GM19239 (cell line): Measurements from ENCODE around the gene RPA3.
"Not testable (repeated sequence)": the region's sequence is repeated elsewhere in the genome, so short reads cannot be mapped to it uniquely, and the experiment has no call there.

Experiments
- DNase-seq: peaks from one replicate; pipeline ENCODE4 v3.0.0; 2011; ENCODE audit warnings: low spot score; ENCODE audit not compliant: insufficient read length
- FAIRE-seq: peaks from 2 replicates; lab custom pipeline; 2011; peaks lifted over from hg19 to GRCh38; lab: Jason Lieb, UNC

Gene RPA3

DNA sequence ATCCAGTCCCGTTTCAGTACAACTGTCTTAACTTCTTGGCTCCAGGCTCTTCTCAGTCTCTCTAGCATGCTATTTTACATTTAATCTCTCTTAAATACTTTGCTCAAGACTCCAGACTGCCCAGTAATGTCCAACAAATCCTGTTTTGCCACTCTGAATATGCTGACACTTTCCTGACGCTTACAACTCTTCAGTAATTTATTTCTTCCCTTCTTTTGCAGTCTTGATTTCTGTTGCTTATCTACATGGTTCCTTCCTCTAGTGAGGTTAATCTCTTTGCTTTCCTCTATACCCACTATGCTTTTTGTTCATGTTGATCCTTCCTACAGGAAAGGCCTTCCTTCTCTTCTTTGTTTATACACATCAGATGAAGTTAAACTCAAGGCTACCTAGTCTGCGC, 54.1 kb downstream of the RPA3 start:
- DNase-seq (no peak), FAIRE-seq (no peak)

DNA sequence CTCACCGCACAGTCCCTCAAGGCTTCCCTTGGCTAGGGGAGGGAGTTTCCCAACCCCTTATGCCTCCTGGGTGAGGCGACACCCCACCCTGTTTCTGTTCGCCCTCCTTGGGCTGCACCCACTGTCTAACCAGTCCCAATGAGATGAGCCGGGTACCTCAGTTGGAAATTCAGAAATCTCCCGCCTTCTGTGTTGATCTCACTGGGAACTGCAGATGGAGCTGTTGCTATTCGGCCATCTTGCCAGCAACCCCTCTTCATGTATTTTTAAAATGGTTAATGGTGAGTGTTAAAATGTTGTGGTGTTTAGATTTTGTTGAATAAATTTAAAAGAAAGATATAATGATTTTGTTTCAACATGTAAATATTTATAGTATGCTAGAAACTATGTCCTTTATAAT, 55.9 kb downstream of the RPA3 start:
- FAIRE-seq (no peak), DNase-seq (no peak)

DNA sequence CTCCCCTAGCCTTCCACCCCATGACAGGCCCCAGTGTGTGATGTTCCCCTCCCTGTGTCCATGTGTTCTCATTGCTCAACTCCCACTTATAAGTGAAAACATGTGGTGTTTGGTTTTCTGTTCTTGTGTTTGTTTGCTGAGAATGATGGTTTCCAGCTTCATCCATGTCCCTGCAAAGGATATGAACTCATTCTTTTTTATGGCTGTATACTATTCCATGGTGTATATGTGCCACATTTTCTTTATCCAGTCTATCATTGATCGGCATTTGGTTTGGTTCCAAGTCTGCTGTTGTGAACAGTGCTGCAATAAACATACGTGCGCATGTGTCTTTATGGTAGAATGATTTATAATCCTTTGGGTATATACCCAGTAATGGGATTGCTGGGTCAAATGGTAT, 61.9 kb downstream of the RPA3 start:
- not testable (repeated sequence) for FAIRE-seq, DNase-seq

DNA sequence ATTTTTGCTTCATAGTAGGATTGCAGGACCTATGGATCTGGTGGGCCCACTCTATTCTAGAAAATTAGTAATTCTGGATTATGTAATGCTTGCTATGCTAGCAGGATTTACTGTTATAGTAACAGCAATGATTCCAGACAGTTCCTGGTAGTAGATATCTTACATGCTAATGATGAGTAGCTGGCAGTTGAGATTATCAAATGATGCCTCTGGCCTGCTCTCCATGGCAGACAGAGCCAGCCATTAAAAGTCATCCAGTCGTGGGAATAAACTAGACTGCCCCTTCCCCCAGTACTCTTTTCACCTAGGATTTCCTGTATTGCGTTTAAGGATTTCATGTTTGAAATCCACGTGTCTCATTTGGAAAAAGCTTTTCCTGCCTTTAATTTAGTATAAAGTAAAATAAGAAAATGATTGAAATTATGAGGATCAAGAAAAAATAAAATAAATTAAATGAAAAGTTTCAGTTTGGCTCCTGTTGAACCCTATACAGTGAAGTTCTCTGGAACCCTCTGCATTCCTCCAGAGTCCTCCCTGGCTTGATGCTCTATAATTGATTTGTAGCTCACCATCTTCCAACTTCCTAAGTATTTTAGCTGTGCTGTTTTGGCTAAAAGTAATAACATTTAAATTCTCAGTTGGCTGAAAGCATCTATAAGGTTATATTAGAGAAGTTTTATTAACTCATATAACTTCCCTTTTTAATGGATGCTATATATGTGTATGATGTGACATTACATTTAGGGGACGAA, 63.3 kb downstream of the RPA3 start:
- DNase-seq (no peak), FAIRE-seq (no peak)

DNA sequence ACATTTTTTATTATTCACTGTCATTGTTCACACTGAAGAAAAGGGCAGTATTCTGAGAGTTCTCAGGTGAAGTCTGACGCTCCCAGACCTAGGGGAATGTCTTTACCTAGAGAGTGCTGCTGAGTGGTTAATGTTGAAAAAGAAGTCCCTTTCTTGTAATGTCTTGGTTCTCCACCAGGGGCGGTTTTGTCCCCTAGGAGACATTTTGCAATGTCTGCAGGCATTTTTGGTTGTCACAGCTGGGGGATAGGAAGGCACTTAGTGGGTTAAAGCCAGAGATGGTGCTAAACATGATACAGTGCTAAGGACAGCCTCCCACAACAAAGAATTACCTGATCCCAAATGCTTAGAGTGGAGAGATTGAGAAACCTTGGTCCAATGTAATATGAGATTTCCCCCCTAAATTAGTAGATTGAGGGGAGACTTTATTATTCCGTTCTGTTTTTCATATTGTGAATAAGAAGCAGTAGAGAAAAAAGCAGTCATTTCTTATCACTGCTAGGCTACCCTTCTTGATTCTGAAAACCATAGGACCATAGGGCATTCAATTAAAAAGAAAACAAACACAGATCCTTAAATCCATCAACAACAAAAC, 64.7 kb downstream of the RPA3 start:
- peak; percentile 39 for FAIRE-seq
- no peak for DNase-seq

DNA sequence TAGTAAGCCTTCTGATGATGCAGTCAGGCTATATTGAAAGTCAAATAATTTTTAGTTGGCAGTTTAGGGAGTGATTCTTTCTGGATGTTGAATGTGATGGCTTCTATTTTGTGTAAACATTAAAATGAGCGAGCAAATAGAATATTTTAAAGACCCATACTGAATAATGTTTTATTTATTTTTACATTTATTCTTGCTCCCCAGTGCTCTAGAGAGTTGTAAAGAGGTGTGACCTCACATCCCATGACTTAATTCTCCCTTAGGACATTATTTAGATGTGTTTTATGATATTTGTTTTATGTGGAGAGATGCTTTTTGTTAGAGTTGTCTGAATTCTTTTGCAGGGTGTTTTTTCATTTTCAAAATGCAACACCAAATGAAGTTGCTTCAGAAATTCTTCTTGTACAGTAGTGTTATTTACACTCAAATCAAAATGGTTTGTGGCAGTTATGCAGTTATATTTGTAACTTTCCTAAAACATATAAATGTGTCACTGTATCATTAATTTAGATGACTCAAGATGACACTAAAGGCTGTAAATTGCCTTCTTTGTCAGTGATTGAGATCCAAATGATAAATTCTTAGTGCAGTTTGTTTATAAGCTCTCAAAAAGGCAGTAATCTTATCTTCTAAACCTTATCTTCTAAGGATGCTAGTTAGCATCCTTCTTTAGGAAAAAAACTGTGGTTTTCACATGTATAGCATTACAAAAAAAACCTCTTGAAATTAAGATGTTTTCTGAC, 65.4 kb downstream of the RPA3 start:
- peak; percentile 33 for FAIRE-seq
- DNase-seq, result no peak

DNA sequence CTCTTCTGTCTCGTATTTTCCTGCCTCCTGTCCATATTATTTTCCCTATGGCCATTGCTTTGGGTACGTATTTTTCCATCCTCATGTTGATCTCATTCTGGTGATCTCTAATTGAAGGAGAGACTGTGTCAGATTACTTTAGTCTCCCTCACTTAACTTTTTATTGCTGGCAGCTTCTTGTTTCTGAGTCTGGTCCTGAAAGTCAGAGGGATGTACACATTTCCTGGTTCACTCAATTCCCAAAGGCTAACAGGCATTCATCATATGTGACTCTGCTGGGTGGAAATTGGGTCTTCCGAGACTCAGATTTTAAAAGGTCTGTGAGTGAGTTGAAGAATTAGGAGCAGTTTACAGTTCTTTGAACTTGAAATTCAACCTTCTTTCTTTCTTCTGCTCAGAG, 66.9 kb downstream of the RPA3 start:
- DNase-seq (no peak), FAIRE-seq (no peak)

DNA sequence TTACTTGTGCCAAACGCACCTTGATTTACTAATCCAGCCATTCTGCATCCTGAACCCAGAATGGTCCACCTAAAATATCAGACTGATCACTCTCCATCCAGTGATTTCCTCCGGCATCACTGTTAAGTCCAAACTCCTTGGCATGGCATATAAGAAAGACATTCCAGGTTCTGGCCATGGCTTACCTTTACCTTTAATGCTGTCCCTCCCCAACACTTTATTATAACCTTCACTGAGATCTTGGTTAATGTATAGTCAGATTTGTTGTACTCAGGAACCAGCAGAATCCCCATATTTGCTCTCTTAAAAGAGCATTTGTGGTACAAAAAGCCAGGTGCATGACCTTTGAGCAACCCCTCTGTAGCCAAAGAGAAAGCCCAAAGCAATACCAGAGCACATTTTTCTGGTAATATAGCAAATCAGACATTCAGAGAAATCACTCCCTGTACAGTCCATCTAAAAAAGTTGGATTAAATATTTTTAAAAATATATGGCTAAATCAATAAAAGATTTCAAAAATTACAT, 67.7 kb downstream of the RPA3 start:
- FAIRE-seq (no peak), DNase-seq (no peak)

DNA sequence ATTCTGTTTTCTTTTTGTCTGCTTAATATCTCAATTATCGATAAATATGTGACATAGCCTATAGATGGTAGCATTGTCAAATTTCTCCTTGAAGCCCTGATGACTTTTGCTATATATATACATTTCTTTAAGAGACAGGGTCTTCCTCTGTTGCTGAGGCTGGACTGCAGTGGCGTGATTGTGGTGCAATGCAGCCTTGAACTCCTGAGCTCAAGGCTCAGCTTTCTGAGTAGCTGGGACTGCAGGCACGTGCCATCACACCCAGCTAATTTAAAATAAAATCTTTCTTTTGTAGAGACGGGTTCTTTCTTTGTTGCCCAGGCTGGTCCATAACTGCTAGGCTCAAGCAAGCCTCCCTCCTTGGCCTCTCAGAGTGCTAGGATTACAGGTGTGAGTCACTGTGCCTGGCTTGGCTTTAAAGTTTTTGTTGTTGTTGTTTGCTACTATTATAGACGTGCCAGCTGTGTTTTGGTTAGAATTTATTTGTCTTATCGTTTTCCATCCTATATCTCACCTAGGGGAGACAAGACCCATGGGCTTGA, 70.8 kb downstream of the RPA3 start:
- FAIRE-seq, result no peak
- DNase-seq, result no peak

DNA sequence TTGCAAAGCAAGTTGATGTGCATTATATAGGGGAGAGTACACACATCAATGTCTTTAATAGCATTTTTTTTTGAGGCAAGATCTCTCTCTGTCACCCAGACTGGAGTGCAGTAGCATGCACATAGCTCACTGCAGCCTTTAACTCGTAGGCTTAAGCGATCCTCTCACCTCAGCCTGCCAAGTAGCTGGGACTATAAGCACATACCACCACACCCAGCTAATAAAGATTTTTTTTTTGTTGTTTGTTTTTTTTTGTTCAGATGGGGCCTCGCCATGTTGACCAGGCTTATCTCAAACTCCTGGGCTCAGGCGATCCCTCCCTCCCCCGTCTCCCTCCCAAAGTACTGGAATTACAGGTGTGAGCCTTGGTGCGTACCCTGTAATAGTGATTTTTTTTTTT, 76.3 kb downstream of the RPA3 start:
- no peak for DNase-seq
- no peak for FAIRE-seq

DNA sequence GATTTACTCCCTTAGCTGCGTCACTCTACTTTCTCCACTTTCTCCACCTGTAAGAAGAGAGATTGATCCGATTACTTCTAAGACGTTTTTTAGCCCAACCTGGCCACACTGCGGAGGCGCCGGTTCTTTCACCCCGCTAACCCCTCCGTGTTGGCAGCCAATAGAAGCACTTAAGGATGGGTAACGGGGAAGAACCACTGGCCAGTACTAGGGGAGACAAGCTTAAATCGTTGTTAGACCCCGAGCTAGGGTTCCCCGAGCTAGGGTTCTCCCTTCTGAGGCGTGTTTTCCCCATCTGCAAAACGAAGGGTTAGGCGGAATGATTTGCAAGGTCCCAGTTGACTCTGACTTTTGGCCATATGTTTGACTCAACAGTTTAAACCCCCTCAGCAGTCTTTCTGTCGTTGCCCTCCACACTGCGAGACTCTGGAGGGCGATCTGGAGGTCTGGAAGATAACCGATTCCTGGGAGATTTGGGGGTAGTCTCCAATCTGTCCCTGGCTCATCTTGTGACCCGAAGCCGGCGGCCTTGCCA, 77.2 kb downstream of the RPA3 start:
- no peak for FAIRE-seq
- DNase-seq, result no peak

DNA sequence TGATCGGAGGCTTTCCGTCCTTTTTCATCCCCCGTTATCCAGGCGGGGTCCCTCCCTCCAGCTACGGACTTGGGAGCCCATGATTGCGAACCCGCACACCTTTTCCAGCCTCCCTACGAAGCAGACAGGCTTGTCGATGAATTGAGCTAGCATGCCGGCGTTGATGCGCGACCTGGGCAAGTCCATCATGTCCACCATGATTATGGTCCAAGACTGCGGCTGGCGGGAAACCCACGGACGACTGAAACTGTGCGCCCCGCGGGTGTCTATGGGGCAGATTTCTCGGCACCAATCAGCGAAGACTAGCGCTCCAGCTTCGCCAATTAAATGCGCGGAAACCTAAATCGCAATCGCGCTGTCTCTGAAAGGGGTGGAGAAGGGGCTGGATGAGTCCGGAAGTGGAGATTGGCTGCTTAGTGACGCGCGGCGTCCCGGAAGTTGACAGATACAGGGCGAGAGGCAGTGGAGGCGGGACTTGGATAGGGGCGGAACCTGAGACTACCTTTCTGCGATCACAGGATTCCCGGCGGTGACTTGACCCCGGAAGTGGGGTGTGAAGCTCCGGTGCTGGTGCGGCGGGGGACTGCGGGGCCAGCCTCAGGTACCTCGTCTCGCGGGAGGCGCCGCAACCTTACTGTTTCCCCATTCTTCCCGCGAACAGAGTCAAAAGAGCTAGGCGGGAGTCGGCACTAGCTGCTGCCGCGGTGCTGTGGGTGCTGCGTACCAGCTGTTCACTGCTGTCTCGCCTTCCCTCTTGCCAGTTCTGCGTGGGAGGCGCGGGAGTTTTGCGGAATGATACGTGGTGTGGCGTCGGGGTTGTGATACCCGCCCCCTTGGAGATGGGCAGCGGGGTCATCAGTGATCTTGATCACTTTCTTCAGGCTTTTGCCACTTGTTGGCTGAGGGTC, 77.9 kb downstream of the RPA3 start, which contains the start of gene UMAD1:
UMAD1 (plus strand) TSS at position 532 of the 908 bp plus-strand sequence. CDS start 32,620 bp downstream, outside the sequence.
- FAIRE-seq (peak; percentile 98), DNase-seq (peak; percentile 61)

DNA sequence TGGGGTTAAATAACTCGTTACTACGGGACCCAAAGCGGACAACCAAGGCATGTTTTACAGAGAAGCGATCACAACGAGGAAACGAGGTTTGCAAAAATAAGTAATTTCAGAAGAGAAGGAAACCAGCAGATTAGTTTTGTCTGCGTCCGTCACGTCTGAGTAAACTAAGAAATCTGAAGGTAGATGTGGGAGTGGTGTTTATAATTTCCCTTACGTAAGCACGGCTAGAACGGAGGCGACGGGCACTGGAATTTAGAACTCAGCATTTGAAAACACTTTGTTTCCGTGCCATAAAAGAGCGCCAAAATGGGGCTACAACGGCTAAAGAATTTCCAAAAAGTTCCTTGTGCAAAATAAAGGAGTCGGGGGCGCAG, 78.6 kb downstream of the RPA3 start:
- no peak for FAIRE-seq
- no peak for DNase-seq

DNA sequence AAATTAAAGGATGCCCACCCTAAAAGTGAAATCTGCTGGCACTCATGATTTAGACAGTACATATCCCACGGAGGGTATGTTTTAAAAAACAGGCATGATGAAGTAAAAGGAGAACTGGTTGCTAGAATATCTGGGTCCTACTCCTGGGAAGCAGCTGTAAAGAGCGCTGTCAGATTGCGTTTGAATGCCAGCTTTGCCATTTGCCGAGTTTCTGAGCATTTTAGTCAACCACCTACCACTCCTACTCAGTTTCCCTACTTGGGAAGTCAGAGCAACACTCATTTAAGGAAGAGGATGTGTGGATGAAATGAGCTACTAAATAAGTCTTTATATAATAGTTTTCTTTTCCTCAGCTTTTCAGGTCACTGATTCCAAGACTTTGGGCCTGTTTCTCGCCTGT, 79.0 kb downstream of the RPA3 start:
- DNase-seq (no peak), FAIRE-seq (no peak)

DNA sequence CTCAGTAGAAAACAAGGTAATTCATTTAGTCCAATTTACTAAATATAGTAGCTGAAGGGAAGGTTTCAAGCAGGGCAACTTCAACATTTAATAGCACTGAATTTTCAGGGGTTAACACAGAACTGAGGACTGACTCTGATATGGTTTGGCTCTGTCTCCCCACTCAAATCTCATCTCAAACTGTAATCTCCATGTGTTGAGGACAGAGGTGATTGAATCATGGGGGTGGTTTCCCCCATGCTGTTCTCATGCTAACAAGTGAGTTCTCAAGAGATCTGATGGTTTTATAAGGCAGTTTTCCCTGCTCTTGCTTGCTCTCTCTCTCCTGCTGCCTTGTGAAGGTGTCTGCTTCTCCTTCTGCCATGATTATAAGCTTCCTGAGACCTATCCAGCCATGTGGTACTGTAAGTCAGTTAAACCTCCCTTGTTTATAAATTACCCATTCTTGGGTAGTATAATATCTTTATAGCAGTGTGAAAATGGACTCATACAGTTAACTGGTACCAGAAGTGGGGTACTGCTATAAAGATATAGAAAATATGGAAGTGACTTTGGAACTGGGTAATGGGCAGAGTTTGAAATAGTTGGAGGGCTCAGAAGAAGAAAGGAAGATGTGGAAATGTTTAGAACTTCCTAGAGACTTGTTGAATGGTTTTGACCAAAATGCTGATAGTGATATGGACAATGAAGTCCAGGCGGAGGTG, 87.6 kb downstream of the RPA3 start:
- FAIRE-seq, result no peak
- no peak for DNase-seq

DNA sequence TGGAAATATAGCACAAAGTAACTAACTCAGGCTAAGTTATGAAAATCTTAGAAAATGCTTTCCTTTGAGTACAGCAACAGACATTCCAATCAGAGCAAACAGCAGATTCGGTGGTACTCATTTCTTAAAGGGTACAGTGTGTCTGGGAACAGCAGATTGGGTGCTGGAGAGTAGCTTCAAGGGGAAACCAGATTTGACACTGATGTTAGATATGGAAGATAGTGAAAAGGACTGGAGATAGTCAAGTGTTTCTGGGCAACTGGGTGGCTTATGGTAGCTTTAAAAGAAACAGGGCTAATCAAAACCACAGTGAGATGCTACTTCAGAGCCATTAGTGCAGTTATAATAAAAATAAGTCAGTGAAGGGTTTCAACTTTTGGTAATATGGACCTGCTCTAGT, 89.9 kb downstream of the RPA3 start:
- FAIRE-seq, result no peak

DNA sequence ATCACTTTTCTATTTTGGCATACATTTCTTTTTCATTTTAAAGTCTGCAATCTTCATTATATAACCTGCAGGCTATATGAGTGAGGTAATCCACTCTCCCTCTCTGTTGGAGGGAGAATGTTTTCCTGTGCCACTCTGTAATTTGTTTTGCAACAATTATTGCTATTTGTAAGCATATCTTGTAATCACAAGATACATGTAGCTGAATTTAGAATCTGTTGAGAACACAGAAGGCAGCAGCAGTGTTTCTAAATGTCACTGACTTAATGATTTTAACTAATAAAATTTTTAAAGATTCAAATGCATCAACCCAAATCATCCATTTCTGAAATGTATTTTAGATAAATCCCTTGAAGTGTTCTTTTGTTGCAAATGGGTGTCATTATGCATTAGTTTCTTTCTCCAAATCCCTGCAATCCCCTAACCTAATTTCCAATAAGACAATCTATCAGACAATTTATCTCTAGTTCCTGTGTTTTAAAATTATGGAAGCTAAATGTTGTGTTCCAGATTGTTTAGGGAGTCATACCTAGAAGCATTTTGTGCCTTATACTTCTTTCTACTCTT, 97.7 kb downstream of the RPA3 start:
- no peak for DNase-seq
- no peak for FAIRE-seq

More for the DNA sequence above, 89.9 kb downstream of the RPA3 start:
- no peak for DNase-seq

DNA sequence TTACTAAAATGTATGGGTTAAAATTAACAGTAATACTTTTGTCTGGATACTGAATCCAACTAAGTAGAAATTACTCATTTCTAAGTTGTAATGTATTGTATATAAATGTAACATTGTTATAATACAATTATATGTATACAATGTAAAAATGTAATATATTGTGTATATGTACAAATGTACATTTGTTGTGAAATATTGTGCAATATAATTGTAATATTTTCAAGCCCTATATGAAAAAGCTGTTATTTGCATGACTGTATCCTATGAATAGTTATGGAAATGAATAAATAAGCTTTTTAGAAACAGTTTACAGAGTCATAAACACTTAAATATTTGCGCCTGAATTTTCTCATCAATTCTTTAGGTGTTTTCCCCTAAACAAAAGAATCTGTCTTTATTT, 98.2 kb downstream of the RPA3 start:
- DNase-seq, result no peak
- FAIRE-seq, result no peak

DNA sequence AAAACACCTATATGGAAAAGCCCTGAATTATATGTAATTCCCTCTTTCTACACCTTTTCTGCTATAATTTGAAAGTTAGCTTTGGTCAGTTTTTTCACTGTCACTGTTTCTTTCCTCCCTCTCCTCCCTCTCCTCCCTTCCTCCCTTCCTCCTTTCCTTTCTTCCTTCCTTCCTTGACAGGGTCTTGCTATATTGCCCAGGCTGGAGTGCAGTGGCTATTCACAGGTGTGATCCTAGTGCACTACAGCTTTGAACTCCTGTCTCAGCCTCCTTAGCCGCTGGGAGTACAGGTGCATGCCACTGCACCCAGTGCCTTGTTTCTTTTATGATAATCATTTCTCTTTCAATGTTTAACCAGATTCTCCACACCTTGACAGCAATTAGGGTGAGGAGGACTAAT, 100.0 kb downstream of the RPA3 start:
- DNase-seq (no peak), FAIRE-seq (no peak)
